ENCODE measurements around the gene CARD11. TPM values are rescaled to one million over a fixed set of nuclear protein-coding genes. Genes with fewer than 3 reads are reported as not detected.

Gene CARD11
- total RNA-seq, 1 donor from 2014 or later, result 9.3 TPM

DNA sequence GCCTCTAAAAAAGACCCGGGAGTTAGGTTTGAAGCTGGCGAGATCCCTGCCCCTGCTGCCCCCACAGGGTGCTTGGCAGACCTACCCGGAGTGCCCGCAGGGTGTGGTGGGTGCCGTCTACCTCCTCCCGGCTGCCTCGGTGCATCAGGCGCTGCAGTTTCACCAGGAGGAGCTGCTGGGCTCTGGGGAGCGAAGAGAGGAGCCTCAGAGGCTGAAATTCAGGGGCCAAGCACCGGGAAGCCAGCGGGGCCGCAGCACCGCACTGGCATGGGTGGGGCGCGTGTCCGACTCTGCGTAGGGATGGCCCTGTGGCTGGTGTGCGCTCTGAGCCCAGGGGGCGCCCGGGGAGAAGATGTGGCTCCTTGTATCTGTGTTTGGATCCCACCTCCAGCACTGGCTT is 125.3 kb downstream of the CARD11 start:
- Mint-ChIP-seq H3K4me3 (no peak overlapping the region), H3K27ac (no peak overlapping the region), H3K36me3 (peaks cover 11% of the 10 kb centered on the region), H3K4me1 (peaks cover 5% of the 10 kb centered on the region), H3K27me3 (ENCODE audit: low read depth) (no peaks in the 10 kb centered on the region), H3K9me3 (peaks cover 10% of the 10 kb centered on the region)
- no peak for DNase-seq (ENCODE audit: low spot score in 2 of 2, unreplicated experiment in 2 of 2)
- TF ChIP-seq, protein P1, sequence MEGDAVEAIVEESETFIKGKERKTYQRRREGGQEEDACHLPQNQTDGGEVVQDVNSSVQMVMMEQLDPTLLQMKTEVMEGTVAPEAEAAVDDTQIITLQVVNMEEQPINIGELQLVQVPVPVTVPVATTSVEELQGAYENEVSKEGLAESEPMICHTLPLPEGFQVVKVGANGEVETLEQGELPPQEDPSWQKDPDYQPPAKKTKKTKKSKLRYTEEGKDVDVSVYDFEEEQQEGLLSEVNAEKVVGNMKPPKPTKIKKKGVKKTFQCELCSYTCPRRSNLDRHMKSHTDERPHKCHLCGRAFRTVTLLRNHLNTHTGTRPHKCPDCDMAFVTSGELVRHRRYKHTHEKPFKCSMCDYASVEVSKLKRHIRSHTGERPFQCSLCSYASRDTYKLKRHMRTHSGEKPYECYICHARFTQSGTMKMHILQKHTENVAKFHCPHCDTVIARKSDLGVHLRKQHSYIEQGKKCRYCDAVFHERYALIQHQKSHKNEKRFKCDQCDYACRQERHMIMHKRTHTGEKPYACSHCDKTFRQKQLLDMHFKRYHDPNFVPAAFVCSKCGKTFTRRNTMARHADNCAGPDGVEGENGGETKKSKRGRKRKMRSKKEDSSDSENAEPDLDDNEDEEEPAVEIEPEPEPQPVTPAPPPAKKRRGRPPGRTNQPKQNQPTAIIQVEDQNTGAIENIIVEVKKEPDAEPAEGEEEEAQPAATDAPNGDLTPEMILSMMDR (IDR thresholded peaks at IDR 0.05; ENCODE audit: unreplicated experiment), result no peak

DNA sequence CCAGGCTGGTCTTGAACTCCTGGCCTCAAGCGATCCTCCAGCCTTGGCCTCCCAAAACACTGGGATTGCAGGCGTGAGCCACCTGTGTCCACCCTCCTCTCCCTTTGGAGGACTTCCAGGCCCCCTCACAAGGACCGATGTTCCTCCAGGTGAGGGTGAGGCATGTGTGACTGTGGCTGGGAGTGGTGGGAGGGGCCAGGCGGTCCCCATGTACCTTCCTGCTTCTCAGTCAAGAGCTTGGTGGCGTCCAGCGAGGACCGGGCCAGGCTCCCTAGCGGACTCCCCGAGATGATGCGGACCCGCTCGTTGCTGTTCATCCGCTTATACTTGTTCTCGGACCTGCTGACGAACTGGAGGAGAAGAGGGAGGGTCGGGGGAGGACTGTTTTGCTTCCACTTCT is 128.6 kb downstream of the CARD11 start:
- Mint-ChIP-seq H3K4me1 (no peaks in the 10 kb centered on the region), H3K36me3 (peaks cover 11% of the 10 kb centered on the region)

DNA sequence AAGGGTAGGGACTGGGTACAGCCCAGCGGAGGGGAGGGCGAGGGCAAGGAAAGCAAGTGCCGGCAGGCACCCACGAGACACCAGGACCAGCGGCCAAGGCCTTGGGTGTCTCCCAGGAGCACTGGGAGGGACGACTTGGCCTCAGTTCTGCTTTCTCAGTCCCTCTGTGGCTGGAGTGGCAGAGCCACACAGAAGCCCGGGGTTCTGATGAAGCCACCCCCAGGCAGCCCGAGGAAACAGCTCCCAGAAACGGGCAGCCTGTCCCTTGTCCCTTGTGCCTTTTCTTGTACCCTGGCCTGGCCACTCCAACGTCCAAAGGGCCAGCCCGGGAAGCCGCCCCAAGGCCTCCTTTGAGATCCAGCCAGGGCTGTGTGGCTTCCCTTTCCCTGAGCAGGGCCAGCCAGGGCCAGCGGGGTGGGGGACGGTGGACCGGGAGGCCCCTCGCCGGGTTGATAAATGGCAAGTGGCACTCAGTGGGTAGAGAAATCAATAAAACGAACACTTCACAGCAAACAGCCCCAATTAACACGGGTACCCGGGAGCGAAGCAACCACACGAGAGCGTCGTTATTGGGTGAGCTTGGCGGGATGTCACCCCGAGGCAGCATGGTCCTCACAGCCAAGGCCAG is 129.8 kb downstream of the CARD11 start:
- DNase-seq (ENCODE audit: low spot score in 2 of 2, unreplicated experiment in 2 of 2), result no peak
- TF ChIP-seq, protein P1 (IDR thresholded peaks at IDR 0.05; ENCODE audit: unreplicated experiment), result no peak
- Mint-ChIP-seq H3K27ac (no peak overlapping the region), H3K4me3 (no peak overlapping the region), H3K9me3 (no peaks in the 10 kb centered on the region), H3K4me1 (no peaks in the 10 kb centered on the region), H3K27me3 (ENCODE audit: low read depth) (no peaks in the 10 kb centered on the region), H3K36me3 (peaks cover 10% of the 10 kb centered on the region)

More for the DNA sequence above, 128.6 kb downstream of the CARD11 start:
- DNase-seq (ENCODE audit: low spot score in 2 of 2, unreplicated experiment in 2 of 2), result no peak
- H3K27ac Mint-ChIP-seq, result no peak overlapping the region
- no peak overlapping the region for H3K4me3 Mint-ChIP-seq
- TF ChIP-seq, protein P1 (IDR thresholded peaks at IDR 0.05; ENCODE audit: unreplicated experiment), result no peak
- no peaks in the 10 kb centered on the region for H3K27me3 Mint-ChIP-seq (ENCODE audit: low read depth)
- H3K9me3 Mint-ChIP-seq, result peaks cover 5% of the 10 kb centered on the region

DNA sequence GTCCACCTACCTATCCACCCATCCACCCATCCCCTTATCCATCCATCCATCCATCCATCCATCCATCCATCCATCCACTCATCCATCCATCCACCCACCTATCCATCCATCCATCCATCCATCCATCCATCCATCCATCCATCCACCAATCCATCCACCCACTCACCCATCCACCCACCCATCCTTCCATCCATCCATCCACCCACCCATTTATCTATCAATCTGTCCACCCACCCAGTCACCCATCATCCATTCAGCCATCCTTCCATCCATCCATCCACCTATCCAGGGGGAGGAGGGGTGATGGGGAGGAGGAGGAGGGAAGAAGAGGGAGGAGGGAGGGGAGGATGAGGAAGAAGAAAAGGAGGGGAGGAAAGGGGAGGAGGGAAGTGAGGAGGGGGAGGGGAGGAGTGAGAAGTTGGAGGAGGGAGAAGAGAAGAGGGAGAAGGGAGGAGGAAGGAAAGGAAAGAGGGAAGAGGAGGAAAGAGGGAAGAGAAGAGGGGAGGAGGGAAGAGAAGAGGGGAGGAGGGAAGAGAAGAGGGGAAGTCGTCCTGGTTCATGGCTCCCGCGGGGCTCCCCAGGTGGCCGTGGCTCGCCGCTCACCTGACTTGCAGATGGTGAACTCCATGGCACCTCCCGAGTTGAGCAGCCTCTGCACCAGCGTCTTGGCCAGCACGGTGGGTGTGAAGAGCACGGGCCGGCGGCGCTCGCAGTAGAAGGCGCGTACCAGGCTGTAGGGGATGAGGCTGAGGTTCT is 130.8 kb downstream of the CARD11 start:
- H3K36me3 Mint-ChIP-seq, result peaks cover 8% of the 10 kb centered on the region
- no peak overlapping the region for H3K27ac Mint-ChIP-seq
- no peaks in the 10 kb centered on the region for H3K27me3 Mint-ChIP-seq (ENCODE audit: low read depth)
- no peak for DNase-seq (ENCODE audit: low spot score in 2 of 2, unreplicated experiment in 2 of 2)
- TF ChIP-seq, protein P1 (IDR thresholded peaks at IDR 0.05; ENCODE audit: unreplicated experiment), result no peak
- no peaks in the 10 kb centered on the region for H3K9me3 Mint-ChIP-seq
- H3K4me1 Mint-ChIP-seq, result no peaks in the 10 kb centered on the region
- H3K4me3 Mint-ChIP-seq, result no peak overlapping the region

DNA sequence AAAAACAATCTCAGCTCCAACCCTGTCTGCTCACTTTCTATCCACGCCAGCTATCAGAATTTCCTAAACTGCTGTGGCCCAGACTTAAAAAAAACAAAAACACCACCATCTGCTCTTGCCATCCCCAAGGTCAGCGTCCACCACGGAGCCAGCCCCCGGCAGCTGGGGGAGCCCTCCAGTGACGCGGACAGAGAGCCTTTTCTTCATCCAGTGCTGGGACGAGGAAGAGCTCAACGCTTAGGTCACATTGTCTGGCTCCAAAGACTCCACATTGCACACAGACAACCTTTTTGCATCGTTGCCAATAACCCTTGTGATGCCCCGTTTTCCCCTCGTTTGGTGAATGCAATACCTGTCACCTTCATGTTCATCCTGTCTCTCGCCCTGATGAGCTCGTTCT is 132.2 kb downstream of the CARD11 start:
- H3K4me3 Mint-ChIP-seq, result no peak overlapping the region
- H3K36me3 Mint-ChIP-seq, result peaks cover 2% of the 10 kb centered on the region
- no peaks in the 10 kb centered on the region for H3K4me1 Mint-ChIP-seq
- no peaks in the 10 kb centered on the region for H3K27me3 Mint-ChIP-seq (ENCODE audit: low read depth)
- no peak overlapping the region for H3K27ac Mint-ChIP-seq
- H3K9me3 Mint-ChIP-seq, result no peaks in the 10 kb centered on the region
- DNase-seq (ENCODE audit: low spot score in 2 of 2, unreplicated experiment in 2 of 2), result no peak
- TF ChIP-seq, protein P1 (IDR thresholded peaks at IDR 0.05; ENCODE audit: unreplicated experiment), result no peak
